Thoracic aorta (tissue), 2 donors: ENCODE measurements around the gene GSN. TPM values are rescaled to one million over a fixed set of nuclear protein-coding genes. Genes with fewer than 3 reads are reported as not detected.

Source experiments
- ATAC-seq: fragments of 150-250 bp; one replicate; pipeline ENCODE4 v1.8.0; 2017; ENCODE audit warnings: low read depth; ENCODE audit not compliant: insufficient number of reproducible peaks, low FRiP score
- DNase-seq: peaks from one replicate; pipeline ENCODE4 v3.0.0-alpha.2; 2020; ENCODE audit warnings: low spot score
- H3K27ac ChIP-seq, 2 donors: fragments of 200-600 bp; sonication (generic); 1 replicate in 1 of 2; 2 replicates in 1 of 2; pipeline ENCODE4 v1.5.1; 2016; ENCODE audit warnings: mild to moderate bottlenecking in 2 of 2, moderate library complexity in 2 of 2
- H3K27me3 ChIP-seq: fragments of 200-600 bp; sonication (generic); replicated peaks from 2 replicates; pipeline ENCODE4 v1.6.0; 2016; ENCODE audit warnings: mild to moderate bottlenecking; ENCODE audit not compliant: insufficient read depth
- H3K36me3 ChIP-seq: fragments of 200-600 bp; sonication (generic); one replicate; pipeline ENCODE4 v1.5.1; 2016
- H3K4me1 ChIP-seq, 2 donors: fragments of 200-600 bp; sonication (generic); 1 replicate in 1 of 2; 2 replicates in 1 of 2; pipeline versions ENCODE4 v1.5.1 to v1.6.0; 2016; ENCODE audit warnings: low read depth in 2 of 2, mild to moderate bottlenecking in 1 of 2; ENCODE audit not compliant: control insufficient read depth in 1 of 2
- H3K4me3 ChIP-seq: fragments of 200-600 bp; sonication (generic); 2 replicates; pipeline ENCODE4 v1.5.1; 2016; ENCODE audit warnings: mild to moderate bottlenecking
- H3K9me3 ChIP-seq: fragments of 200-600 bp; sonication (generic); 2 replicates; pipeline ENCODE4 v1.5.1; 2016
- CTCF ChIP-seq: fragments of 200-600 bp; sonication (generic); IDR thresholded peaks from one replicate; pipeline ENCODE4 v1.5.1; 2019; ENCODE audit warnings: antibody characterized with exemption
- total RNA-seq, 2 donors: library from RNA; depleted of rRNA; stranded (reverse); fragments of >200 nt; gene quantifications; one replicate each; pipeline versions ENCODE4 v1.1.0 to v1.2.3, GENCODE V29; 2016

Gene GSN
- total RNA-seq, 2 donors from 2014 or later: 3,187 to 4,234 TPM

DNA sequence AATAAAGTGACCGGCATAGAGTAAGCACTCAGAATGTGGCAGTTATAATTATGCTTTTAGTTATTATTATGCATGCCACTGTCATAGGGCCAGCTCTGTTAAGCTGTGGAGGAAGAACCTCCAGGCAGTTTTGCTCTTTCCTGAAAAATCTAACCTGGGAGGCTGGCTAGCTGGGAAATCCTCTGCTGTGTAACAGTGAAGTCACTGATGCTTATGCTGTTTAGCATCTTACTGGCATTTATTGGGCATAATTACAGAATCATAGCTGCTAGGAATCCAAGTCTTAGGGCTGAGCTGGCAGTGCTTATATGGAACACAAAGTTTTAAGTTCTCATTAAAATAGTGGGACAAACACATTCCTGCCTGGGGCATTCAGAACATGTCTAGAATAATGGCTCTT lies 5.5 kb upstream of the GSN start:
- TF ChIP-seq CTCF: no peak
- ATAC-seq (no peak), DNase-seq (no peak)
- no peaks in the 10 kb centered on the region for H3K27me3 ChIP-seq
- H3K4me1 ChIP-seq: peaks cover 5 to 12% of the 10 kb centered on the region in 2 donors
- no peaks in the 10 kb centered on the region for H3K9me3 ChIP-seq
- no peak overlapping the region for H3K27ac ChIP-seq
- H3K36me3 ChIP-seq: no peaks in the 10 kb centered on the region
- H3K4me3 ChIP-seq: no peak overlapping the region

DNA sequence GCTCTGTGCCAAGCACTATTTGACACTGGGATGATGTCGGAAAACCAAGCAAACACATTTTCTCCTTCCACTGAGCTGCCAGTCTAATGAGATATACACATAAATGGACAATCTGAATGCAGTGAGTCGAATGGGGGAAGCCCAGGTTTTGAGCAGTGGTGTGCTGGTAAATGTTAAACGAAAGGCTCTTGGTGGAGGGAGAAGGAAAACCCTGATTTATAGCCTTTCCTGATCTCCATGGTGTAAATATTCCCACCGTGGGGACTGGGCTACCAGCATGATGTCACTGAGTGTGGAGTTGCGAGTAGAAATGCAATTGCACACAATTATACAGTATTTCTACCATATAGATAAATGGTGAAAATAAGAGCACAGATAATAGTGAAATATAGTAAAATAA lies 5.0 kb upstream of the GSN start:
- Histone ChIP-seq H3K4me1 (peaks cover 5 to 15% of the 10 kb centered on the region in 2 donors), H3K4me3 (no peak overlapping the region), H3K27me3 (no peaks in the 10 kb centered on the region), H3K9me3 (no peaks in the 10 kb centered on the region), H3K36me3 (no peaks in the 10 kb centered on the region), H3K27ac (no peak overlapping the region)
- TF ChIP-seq CTCF: no peak
- ATAC-seq (no peak), DNase-seq (no peak)

DNA sequence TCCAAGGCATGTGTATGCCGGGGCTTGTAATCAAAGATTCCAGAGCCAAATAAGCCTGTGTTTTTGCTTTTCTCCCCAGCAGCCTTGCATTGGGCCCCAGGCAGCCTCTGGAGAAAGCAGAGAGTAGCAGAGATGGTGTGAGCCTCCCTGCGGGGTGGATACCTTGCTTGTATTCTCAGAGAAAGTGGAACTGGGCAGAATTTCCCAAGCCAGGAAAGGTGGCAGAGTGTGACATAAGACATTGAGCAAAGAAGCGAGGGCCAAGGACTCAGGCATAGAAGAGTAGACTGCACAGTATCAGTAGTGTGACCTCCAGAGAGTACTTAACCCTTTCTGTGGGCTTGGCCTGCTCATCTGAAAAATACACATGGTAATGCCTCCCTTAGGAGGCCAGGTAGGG lies 1.6 kb upstream of the GSN start:
- Histone ChIP-seq H3K4me1 (peaks cover 17 to 28% of the 10 kb centered on the region in 2 donors), H3K36me3 (no peaks in the 10 kb centered on the region), H3K4me3 (no peak overlapping the region), H3K27me3 (no peaks in the 10 kb centered on the region), H3K27ac (no peak overlapping the region), H3K9me3 (no peaks in the 10 kb centered on the region)
- ATAC-seq (no peak), DNase-seq (no peak)
- no peak for TF ChIP-seq CTCF

DNA sequence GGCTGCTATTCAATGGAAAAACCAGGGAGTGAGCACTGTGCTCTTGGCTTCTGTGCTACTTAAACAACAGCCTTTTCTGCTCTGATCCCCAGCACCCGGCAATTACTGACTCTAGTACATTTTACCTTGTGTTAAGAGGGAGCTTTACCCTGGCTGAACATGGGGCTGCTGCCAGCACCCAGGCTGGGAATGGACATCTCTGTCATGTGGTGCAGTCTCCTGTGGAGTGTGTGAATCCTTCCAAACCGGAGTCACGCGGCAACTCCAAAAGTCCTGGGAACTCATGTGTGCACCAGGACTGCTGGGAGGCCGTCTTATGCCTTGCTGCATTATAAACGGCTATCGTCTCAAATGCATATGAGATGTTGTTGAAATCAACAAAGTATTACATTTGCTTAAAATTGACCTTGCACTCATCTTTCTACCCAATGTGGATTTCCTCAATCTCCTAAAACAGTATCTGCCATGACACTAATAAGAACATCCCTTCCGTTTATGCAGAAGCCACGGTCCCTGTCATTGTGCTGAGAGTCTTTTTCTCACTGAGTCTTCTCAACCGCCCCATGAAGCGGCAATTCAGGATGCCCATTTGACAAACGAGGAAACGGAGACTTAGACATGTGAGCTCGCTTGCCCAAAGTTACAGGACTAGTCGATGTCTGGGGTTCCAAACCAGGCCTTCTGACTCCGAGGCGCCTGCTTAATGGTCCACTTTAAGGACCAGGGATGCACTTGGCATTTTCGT lies 884 bp upstream of the GSN start:
- TF ChIP-seq CTCF: no peak
- Histone ChIP-seq H3K27me3 (no peaks in the 10 kb centered on the region), H3K4me3 (peak overlapping the region; percentile 90), H3K27ac (peak overlapping the region; percentile 72 to 99), H3K9me3 (no peaks in the 10 kb centered on the region), H3K36me3 (no peaks in the 10 kb centered on the region), H3K4me1 (peaks cover 20 to 36% of the 10 kb centered on the region in 2 donors)
- no peak for ATAC-seq
- DNase-seq: no peak

DNA sequence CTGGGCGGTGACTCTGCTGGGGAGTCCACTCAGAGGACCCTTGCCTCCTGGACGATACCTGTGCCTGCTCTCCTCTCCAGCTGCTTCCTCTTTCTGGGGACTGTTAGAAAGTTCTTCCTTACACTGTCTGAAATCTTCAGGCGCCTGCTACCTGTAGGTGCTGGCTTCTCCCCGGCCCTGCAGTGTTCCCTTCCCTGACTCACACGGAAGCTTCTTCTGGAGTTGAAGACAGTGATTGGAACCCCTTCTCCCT lies 562 bp downstream of the GSN start:
- Histone ChIP-seq H3K4me3 (peak overlapping the region; percentile 90), H3K36me3 (no peaks in the 10 kb centered on the region), H3K27me3 (no peaks in the 10 kb centered on the region), H3K27ac (peak overlapping the region; percentile 90 to 99), H3K4me1 (peaks cover 29 to 48% of the 10 kb centered on the region in 2 donors), H3K9me3 (no peaks in the 10 kb centered on the region)
- ATAC-seq (no peak), DNase-seq (no peak)
- TF ChIP-seq CTCF: no peak
